Measurements from ENCODE around the gene BPIFB1.

- no peak for TF ChIP-seq CTCF (conservative IDR thresholded peaks at IDR 0.05)
- no peak for TF ChIP-seq ZFX (IDR thresholded peaks at IDR 0.05)
Observed at GRCh38 chr20:33284284-33284683, 1.3 kb downstream of the BPIFB1 start.
